HG02938 (cell line): ENCODE measurements around the gene NEU4.
"Not testable (repeated sequence)": the region's sequence is repeated elsewhere in the genome, so short reads cannot be mapped to it uniquely, and the experiment has no call there.

Experiments used
- ATAC-seq: cut with Tn5 transposase; IDR thresholded peaks from one replicate; pipeline ENCODE4 v1.9.1; 2021; ENCODE audit warnings: mild to moderate bottlenecking, moderate library complexity; ENCODE audit not compliant: unreplicated experiment

Gene NEU4

DNA sequence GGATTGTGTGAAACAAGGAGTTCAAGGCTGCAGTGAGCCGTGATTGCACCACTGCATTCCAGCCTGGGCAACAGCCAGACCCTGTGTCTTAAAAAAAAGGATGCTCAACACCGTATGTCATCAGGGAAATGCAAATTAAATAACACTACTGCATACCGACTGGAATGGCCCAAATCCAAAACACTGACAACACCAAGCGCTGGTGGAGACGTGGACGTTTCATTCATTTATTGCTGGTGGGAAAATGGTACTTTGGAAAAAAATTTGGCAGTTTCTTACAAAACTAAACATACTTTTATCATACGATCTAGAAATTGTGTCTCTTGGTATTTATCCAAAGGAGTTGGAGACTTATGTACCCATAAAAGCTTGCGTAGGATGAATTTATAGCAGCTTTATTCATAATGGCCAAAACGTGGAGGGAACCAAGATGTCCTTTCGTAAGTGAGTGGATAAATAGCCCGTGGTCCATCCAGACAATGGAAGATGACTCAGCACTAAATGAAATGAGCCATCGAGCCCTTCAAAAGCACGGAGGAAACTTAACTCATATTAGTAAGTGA is 24.2 kb downstream of the NEU4 start:
- no peak for ATAC-seq

DNA sequence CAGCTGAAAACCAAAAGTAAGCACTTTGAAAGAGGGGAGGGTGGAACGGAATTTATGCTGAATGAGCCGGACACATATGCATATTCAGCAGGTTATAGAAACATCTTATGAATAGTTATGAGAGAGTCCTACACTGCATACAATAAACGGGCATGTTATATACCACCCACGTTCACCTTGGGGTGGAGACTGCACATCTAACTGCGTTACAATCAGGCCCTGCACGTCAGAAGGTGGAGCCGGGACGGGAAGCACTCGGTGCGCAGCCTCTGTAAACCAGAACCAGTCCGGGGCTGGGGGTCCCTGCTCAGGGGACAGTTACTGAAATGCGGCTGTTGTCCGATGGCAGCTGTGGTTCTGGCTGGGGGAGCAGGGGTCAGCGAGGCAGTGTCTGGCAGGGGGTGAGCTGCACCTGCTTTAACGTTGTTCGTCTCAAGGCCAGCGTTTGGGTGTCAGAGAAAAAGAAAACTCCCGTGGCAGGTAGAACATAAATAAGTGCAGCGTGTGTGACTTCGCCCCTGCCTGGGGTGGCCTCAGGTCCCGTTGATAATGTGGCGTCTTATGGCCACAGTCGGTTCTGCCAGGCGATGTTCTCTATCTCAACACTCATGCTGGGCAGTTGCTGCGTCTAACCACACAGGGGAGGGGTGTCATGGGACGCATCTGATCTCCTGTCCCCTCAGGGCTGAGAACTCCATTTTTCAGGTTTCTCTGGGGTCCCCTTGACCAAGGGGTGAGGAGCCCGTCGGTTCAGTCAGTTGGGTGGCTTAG is 24.9 kb downstream of the NEU4 start:
- not testable (repeated sequence) for ATAC-seq

DNA sequence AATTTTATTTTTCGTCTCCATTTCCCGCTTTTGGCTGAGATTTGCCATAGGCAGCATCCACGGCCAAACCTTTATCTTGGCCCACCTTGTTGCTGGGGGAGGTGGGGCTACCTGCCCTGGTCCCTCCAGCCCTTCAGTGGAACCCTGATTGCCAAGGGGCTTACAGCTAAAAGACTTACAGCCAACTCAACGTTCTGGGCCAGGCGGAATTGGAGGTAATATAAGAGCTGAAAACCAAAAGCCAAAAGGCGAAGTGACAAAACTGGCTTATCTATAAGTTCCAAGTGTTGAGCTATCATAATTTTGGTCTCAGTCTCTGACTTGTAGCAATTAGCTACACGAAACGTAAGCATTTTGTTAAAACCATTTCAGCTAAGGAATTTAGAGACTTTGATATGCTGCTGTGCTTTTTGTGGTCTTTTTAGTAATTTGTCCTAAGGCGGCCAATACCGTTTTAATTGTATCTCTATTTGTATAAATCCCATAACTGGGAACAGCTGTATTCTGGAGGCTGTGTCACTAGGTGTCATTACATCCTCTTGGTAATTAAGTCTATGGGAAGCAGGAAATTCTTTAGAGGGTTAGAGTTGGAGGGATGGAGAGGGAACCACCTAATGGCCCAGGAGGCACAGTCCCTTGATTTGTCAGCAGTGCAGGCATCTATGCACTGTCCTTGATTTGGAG is 25.7 kb downstream of the NEU4 start:
- no peak for ATAC-seq

DNA sequence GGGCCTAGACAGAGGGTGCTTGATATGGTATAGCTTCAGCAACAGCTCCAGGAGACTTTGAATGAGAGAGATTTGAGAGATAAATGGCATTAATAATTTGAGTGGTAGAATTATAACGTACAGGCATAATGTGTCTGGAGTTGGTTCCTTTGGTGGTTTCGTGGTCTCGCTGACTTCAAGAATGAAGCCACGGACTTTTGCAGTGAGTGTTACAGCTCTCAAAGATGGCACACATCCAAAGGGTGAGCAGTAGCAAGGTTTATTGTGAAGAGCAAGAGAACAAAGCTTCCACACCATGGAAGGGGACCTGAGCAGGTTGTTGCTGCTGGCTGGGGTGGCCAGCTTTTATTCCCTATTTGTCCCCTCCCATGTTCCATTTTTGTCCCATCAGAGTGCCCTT is 26.6 kb downstream of the NEU4 start:
- no peak for ATAC-seq

DNA sequence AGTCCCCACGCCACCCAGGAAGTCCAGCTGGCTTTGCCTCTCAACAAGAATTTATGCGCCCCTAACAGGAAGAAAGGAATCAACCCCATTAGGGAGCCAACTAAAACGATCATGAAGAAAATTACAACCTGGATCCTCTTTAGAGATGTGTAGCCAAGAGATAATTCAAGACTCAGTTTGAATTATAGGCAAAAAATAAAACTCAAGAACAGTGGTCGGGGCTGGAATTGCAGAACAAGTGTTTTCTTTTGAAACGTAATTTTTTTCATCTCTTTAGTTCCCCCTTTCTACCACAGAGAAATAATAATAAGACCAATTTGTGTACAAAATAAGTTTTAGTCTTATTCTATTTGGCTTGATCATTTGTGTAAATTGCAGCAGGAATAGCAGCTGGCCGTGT is 27.3 kb downstream of the NEU4 start:
- ATAC-seq = no peak

DNA sequence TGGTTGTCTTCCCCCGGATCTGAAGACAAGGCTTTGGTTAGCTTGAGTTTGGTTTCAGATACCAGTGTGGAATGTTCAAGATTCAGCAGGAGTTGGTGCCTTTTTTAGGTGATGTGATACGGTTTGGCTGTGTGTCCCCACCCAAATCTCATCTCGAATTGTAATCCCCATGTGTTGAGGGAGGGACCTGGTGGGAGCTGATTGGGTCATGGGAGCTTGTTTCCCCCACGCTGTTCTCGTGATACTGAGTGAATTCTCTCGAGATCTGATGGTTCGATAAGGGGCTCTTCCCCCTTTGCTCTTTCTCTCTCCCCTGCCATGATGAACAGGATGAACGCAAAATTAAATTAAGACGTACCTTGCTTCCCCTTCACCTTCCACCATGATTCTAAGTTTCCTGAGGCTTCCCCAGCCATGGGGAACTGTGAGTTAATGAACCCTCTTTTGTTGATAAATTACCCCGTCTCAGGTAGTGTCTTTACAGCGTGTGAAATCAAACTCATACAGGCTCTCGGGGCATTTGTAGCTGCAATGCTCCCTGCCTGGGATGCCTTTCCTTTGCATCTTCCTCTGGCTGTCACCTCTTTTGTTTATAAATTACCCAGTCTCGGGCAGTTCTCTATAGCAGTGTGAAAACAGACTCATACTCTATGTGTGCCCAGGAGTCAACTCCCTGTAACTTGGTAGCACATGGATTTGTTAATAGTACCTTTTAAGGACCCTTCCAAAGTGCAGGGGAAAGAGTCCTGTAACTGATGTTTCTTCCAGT is 28.4 kb downstream of the NEU4 start:
- ATAC-seq = no peak

DNA sequence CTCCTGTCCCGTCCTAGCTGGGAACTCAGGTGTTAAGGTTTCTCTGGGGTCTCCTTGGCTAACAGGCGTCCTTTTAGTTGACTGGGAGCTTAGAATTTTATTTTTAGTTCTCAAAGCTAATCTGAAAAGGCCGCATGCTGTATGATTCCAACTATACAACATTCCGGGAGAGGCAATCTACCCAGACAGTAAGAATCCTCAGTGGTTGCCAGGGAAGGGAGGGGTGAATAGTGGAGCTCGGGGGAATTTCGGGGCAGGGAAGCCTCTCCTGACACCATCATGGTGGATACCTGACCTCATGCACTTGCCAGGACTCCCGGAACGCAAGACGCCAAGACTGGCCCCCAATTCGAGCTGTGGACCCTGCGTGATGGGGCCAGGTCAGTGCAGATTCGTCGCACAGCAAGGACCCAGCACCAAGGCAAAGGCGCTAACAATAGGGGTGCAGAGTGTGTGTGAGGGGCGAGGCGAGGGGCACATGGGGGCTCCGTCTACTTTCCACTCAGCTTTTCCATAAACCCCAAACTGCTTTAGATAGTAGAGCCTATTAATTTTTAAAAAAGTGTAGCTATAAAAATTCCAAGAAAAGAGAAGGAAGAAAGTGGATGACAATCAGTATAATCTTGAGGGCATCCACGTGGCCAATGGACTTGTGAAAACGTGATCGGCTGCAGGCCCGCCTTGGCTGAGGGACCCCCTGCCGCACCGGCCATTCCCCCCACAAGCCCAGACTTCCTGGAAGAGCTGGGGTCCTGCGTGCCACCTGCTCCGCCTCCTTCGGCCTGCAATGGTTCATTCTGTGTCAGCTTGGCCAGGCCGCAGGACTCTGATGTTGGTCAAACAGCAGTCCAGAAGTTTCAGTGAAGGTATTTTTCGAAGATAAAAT is 32.4 kb downstream of the NEU4 start:
- ATAC-seq = no peak

DNA sequence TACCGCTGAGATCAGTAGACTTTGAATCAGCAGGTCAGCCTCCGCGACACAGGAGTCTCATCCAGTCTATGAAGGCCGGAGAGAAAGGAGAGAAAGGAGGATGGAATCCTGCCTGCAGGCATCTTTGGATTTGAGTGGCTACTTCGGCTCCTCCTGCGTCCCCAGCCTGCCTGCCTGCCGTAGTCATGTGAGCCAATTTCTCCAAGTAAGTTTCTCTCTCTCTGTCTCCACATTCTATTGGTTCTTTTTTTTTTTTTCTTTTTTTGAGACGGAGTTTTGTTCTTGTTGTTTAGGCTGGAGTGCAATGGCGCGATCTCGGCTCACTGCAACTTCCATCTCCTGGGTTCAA is 33.0 kb downstream of the NEU4 start:
- ATAC-seq = no peak

DNA sequence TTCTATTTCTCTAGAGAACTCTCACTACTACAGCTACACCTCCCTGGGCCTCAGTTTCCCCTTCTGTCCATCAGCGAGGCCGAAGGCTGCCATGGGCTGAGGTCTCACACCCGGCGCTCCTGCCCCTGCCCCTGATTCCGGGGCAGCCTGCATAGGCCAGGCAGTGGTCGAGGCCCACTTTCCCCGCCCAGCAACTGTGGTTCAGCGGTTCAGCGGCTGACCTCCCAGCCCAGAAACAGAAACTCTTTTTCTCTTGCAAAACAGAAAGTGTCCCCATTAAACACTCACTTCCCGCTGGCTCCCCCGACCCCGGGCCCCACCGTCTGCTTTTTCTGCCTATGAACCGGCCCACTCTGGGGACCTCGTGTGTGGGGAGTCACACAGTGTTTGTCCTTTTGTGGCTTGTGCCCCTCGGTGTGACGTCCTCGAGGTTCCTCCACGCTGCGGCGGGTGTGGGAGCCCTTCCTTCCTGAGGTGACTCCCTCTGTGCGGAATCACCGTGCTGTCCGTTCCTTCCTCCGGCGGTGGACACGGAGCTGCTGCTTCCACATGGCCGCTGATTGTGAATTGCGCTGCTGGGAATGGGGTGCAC is 33.7 kb downstream of the NEU4 start:
- ATAC-seq = no peak

DNA sequence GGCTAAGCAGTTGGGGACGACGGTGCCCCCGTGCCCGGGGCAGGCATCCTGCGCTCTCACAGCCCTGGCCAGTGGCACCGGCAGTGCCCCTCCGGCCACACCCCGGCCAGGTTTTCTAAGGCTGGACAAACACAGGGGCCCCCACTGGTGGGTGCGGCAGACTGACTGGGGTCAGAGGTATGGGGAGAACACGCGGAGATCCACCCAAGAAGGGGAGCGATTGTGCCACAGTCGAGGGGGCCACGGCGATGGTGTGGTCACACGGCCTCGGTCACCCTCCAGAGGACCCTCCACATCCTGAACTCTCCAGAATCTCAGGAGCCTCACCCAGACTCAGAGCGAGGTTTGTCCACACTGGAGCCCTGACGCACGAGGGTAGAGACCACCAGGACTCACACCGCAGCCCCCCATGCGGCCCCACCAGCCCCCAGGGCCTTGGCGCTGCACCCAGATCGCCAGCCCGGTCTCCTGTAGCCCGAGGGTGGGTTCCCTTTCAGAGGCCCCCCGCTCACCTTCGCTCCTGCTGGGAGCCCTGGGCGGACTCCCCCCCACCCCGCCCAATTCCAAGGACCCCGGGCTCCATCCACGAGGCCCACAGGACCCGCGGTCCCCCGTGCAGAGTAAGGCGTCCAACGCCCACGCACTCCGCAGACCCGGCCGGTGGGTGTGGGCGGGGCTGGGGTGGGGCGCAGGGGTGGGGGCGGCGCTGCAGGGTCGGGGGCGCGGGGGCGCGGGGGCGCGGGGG is 34.5 kb downstream of the NEU4 start:
- ATAC-seq = no peak

DNA sequence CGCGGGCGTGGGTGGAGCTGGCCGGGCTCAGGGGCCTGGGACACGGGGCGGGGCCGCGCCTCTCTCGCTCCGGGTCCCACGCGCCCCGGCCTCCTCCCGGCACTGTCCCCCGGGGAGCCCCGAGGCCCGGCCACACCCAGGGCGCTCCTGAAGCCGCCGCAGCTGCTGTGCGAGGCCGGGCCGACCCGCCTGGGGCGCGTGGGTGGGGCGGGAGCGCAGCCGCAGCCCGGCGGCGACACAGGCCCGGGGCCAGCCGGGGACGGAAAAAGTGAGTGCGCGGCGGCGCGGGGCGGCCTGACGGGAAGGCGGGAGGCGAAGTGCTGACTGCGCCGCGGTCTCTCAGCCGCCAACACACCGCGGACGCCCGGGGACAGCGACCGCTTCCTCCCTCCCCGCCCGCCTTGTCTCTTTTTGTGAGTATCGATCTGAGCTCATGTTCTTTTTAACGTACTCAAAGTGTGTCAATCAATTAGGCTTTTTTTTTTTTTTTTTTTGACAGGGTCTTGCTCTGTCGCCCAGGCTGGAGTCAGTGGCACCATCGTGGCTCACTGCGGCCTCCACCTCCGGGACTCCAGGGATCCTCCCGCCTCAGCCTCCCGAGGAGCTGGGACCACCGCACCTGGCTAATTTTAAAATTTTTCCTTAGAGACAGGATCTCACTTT is 35.2 kb downstream of the NEU4 start:
- ATAC-seq = no peak

DNA sequence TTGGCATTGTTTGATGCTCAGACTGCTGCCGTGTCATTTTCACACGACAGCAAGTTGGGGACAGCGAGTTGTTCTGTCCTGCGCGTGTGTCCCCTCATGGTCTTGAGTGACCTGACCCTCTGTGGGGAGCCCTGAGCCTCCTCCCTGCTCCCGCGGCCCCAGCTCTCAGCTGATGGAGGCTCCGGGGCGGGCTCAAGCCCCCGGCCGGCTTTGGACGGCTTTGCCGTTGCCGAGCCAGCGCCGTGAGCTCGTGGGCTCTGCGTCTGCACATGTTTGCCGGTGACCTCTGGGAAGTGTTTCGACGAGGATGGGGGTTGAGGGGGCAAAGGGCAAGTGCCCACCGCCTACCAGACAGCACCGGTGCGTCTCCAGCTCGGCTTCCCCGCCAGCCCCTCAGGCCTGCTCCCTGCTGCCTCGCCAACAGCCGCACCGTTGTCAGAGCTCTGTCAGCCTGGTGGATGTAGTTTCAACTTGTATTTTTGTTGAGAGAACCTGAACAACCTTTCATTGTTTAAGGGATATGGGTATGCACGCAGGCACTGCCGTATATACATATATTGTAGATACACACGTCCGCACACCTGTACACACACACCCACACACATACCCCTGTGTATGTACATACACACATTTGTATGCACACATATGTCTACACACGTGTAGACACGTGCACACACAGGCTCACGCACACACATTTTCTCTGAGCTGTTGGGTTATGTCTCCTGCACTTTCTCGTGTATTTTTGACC is 36.0 kb downstream of the NEU4 start:
- no peak for ATAC-seq

DNA sequence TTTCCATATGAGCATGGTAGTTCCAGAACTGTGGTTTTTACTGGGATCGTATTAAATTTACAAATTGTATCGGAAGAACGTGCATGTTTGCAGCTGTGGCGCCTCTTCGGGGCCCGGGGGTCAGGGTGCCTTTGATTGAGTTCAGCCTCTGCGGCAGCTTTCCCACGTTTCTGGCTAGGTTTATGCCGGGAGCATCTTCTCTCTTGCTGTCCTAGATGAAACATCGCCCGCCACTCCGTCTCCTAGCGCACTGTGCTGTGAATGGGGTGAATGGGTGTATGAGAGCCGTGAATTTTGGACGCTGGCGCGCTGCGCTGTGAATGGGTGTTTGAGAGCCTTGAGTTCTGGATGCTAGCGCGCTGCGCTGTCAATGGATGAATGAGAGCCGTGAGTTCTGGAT is 37.4 kb downstream of the NEU4 start:
- no peak for ATAC-seq

DNA sequence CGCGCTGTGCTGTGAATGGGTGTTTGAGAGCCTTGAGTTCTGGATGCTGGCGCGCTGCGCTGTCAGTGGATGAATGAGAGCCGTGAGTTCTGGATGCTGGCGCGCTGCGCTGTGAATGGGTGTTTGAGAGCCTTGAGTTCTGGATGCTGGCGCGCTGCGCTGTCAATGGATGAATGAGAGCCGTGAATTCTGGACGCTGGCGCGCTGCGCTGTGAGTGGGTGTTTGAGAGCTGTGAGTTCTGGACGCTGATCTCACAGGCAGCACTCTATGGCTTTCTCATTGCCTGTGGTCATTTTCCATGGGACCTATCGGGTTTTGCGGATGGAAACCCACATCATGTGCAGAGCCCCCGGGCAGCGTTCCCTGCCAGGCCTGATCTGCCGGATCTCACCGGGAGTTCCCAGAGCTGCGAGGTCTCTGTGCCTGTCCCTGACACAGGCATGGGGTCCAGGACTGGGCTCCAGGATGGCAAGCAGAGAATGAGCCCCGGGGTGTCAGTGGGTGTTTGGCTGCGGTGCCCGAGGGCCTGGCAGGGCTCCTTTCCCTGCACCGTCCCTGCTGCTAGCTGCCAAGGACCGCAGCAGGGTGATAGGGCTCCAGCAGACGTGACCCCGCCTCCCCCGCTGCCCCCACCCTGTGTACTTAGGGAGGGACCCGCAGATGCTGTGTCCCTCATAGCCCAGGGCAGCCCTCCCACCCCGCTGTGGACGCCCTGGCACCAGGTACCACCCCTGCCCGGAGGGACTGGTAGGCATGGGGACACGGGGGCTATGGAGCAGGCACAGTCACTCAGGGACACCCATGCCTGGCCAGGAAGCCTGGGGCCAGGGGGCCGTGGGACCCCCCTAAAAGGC is 40.0 kb downstream of the NEU4 start:
- no peak for ATAC-seq

DNA sequence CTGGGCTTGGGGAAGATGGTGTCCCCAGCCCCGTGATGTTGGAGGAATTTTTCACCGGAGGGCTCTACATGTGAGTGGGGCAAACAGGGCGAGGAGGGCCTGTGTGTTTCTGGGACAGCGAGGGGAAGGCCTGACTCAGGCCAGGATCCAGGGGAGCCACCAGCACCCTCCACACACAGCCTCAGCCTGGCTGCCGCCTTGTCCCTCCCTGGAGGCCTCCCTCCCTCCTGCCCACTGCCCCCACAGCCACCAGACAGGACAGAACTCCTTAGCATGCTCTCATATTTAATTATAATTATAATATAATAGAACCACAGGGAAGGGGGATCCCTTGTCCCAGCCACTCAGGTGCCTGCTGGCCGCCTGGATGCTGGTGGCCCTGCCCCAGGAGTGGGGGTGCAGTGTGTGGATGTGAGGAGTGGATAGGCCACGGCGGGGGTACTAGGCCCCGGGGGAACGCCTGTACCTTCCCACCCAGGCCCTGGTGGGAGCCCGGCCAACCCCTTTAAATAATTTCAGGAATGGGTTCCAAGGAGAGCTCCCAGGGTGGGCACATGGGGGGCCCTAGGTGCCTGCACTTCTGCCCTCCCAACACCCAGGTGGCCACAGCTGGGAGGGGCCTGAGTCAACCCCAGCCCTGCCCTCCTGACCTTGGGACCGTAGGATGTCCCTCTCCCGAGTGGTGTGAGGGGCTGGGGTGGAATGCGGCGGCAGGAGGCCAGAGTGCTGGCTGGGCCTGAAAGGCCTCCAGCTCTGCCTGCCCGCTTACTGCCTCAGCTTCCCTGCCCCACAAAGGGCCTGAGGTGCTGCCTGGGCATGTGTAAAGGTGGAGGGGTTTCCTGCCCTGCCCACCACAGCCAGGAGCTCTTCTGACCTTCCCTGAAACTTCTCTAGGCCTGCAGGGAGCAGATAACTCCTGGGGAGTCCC is 40.9 kb downstream of the NEU4 start:
- ATAC-seq = no peak

DNA sequence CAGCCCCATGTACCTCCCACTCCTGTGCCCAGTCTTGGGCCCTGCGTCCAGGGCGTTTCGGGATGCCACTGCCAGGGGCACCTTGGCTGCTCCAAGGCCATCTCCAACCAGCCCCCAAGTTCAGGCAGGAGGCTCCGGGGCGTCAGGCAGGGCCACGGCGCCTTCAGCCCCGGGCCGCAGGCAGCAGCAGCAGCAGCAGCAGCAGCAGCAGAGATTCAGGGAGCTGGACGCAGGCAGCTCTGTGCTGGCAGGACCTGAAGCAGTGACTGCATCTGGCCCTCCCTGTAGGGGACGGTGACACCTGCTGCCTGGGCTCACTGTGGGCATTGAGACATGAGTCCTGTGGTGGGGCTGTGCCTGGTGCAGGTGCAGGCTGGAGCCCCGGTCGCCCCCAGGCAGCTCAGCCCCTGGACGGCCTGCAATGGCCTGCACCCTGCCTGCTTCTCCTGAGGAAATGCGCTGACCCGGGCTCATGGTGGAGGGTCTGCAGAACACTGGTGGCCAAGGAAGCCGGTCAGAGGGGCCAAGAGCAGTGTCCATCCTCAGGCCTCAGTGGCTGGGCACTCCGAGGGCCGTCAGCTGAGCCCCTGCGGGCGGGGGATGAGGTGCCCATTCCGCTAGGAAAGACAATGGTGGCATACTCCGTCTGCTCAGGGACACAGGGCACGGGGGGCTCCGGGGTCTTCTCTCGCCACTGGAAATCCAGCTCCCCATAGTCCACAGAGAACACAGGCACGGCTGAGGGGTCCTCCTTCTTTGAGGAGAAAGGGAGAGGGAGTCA is 41.7 kb downstream of the NEU4 start:
- no peak for ATAC-seq
